Ishikawa (cell line): ENCODE results near the gene MYLK4.

Source experiments
- CEBPB ChIP-seq: IDR thresholded peaks from 2 replicates; pipeline ENCODE4 v1.6.1; 2012
- CREB1 ChIP-seq: IDR thresholded peaks from 2 replicates; pipeline ENCODE4 v1.6.1; 2012; ENCODE audit warnings: low read depth
- EGR1 ChIP-seq: IDR thresholded peaks from 2 replicates; pipeline ENCODE4 v1.6.1; 2012
- EP300 ChIP-seq: IDR thresholded peaks from 2 replicates; pipeline ENCODE4 v1.6.1; 2012; ENCODE audit warnings: borderline replicate concordance
- FOXM1 ChIP-seq: IDR thresholded peaks from 2 replicates; pipeline ENCODE4 v1.6.1; 2012; ENCODE audit warnings: low read depth, borderline replicate concordance
- MAX ChIP-seq: IDR thresholded peaks from 2 replicates; pipeline ENCODE4 v1.6.1; 2012
- NFIC ChIP-seq: IDR thresholded peaks from 2 replicates; pipeline ENCODE4 v1.6.1; 2012
- RAD21 ChIP-seq: IDR thresholded peaks from 2 replicates; pipeline ENCODE4 v1.6.1; 2012; ENCODE audit warnings: low read depth
- REST ChIP-seq: IDR thresholded peaks from 2 replicates; pipeline ENCODE4 v1.6.1; 2012; ENCODE audit warnings: low read depth, mild to moderate bottlenecking
- TAF1 ChIP-seq: IDR thresholded peaks from 2 replicates; pipeline ENCODE4 v1.6.1; 2012; ENCODE audit warnings: low read depth, mild to moderate bottlenecking
- TCF12 ChIP-seq: IDR thresholded peaks from 2 replicates; pipeline ENCODE4 v1.6.1; 2012; ENCODE audit warnings: low read depth
- TEAD4 ChIP-seq: IDR thresholded peaks from 2 replicates; pipeline ENCODE4 v1.6.1; 2012
- USF1 ChIP-seq: IDR thresholded peaks from 2 replicates; pipeline ENCODE4 v1.6.1; 2012
- YY1 ChIP-seq: IDR thresholded peaks from 2 replicates; pipeline ENCODE4 v1.6.1; 2012; ENCODE audit warnings: low read depth
- ZBTB7A ChIP-seq: IDR thresholded peaks from 2 replicates; pipeline ENCODE4 v1.6.1; 2012; ENCODE audit warnings: low read depth

MYLK4 gene

GRCh38 chr6:2765896-2766766 lies 15.4 kb upstream of the MYLK4 start:
- no peak for TF ChIP-seq USF1
- TF ChIP-seq REST: no peak
- no peak for TF ChIP-seq FOXM1
- no peak; the same call in 1 of the 2 replicates for TF ChIP-seq EGR1
- no peak for TF ChIP-seq TCF12
- TF ChIP-seq TAF1: no peak; the same call in 1 of the 2 replicates
- no peak for TF ChIP-seq TEAD4
- TF ChIP-seq CEBPB: no peak
- no peak; the same call in 1 of the 2 replicates for TF ChIP-seq ZBTB7A
- TF ChIP-seq EP300: no peak
- no peak; the same call in 1 of the 2 replicates for TF ChIP-seq MAX
- no peak for TF ChIP-seq YY1
- no peak for TF ChIP-seq NFIC
- no peak for TF ChIP-seq CREB1
- no peak for TF ChIP-seq RAD21

GRCh38 chr6:2765166-2765895 lies 14.6 kb upstream of the MYLK4 start, which contains the start of gene WRNIP1:
Gene WRNIP1, plus strand, starts transcription at chr6:2765393. Its CDS starts 230 bp downstream, at chr6:2765623.
- TF ChIP-seq REST: no peak
- no peak for TF ChIP-seq CEBPB
- TF ChIP-seq TEAD4: peak; percentile 39; the same call in 1 of the 2 replicates
- TF ChIP-seq MAX: peak; percentile 59
- no peak; the same call in 1 of the 2 replicates for TF ChIP-seq ZBTB7A
- peak; percentile 43; the same call in 1 of the 2 replicates for TF ChIP-seq NFIC
- no peak for TF ChIP-seq EP300
- peak; percentile 48; the same call in 1 of the 2 replicates for TF ChIP-seq TAF1
- TF ChIP-seq YY1: peak; percentile 88
- TF ChIP-seq RAD21: no peak
- TF ChIP-seq FOXM1: no peak
- no peak; the same call in 1 of the 2 replicates for TF ChIP-seq USF1
- TF ChIP-seq EGR1: peak; percentile 88
- peak; percentile 49; the same call in 1 of the 2 replicates for TF ChIP-seq TCF12
- peak; percentile 52; the same call in 1 of the 2 replicates for TF ChIP-seq CREB1

- TF ChIP-seq EGR1: no peak
- TF ChIP-seq YY1: no peak
- no peak for TF ChIP-seq EP300
- TF ChIP-seq TEAD4: no peak
- TF ChIP-seq CEBPB: no peak
- no peak for TF ChIP-seq USF1
- peak; percentile 61; the same call in 1 of the 2 replicates for TF ChIP-seq MAX
- TF ChIP-seq FOXM1: no peak
- TF ChIP-seq NFIC: no peak
- no peak for TF ChIP-seq REST
- TF ChIP-seq TAF1: peak; percentile 45; the same call in 1 of the 2 replicates
- TF ChIP-seq RAD21: no peak
Measured at GRCh38 chr6:2764610-2765165, 14.0 kb upstream of the MYLK4 start.
